ENCODE data around the gene USP40. TPM values are rescaled to one million over a fixed set of nuclear protein-coding genes. Genes with fewer than 3 reads are reported as not detected.

Gene USP40
- total RNA-seq, 3 donors from 2014 or later (not counting 1 experiment from before 2014, with no cell fraction given) = 17.4 to 20.6 (median 19.4) TPM

DNA sequence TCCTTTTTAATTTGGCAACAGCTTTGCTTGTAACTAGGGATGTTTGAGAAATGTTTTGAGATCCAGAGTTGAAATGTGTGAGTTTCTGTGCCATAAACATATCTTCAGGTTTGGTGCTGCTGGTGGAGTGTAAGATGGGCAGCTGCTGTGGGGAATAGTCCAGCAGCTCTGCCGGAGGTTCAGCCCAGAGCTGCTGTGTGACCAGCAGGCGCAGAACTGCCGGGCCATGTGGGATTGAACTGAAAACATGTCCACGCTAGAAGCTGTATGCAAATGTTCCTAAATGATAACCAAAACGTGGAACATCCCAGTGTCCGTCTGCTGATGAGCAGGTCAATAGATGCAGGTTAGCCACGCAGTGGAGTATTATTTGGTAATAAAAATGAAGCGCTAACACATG lies 112.7 kb downstream of the USP40 start:
- Mint-ChIP-seq H3K36me3 (peaks cover 16% of the 10 kb centered on the region), H3K27me3 (ENCODE audit: low read depth in 2 of 2) (no peaks in the 10 kb centered on the region), H3K9me3 (no peaks in the 10 kb centered on the region), H3K4me1 (peaks cover 0 to 9% of the 10 kb centered on the region in 2 donors), H3K27ac (no peak overlapping the region), H3K4me3 (no peak overlapping the region)
- intact Hi-C loops (cut with micrococcal nuclease) = no loop called here
- no peaks in the 10 kb centered on the region for H3K27me3 ChIP-seq (ENCODE audit: control insufficient read depth, insufficient read depth, low read length)
- DNase-seq (no peak), ATAC-seq (no peak)
- no peak overlapping the region for H3K27ac ChIP-seq (ENCODE audit: low read length)
- no peaks in the 10 kb centered on the region for H3K4me1 ChIP-seq (ENCODE audit: control insufficient read depth, insufficient read depth, low read length)
- peaks cover 96% of the 10 kb centered on the region for H3K36me3 ChIP-seq (ENCODE audit: control insufficient read depth, insufficient read depth, low read length)
- no peak overlapping the region for H3K4me3 ChIP-seq (ENCODE audit: low read length)
- TF ChIP-seq, protein P1, sequence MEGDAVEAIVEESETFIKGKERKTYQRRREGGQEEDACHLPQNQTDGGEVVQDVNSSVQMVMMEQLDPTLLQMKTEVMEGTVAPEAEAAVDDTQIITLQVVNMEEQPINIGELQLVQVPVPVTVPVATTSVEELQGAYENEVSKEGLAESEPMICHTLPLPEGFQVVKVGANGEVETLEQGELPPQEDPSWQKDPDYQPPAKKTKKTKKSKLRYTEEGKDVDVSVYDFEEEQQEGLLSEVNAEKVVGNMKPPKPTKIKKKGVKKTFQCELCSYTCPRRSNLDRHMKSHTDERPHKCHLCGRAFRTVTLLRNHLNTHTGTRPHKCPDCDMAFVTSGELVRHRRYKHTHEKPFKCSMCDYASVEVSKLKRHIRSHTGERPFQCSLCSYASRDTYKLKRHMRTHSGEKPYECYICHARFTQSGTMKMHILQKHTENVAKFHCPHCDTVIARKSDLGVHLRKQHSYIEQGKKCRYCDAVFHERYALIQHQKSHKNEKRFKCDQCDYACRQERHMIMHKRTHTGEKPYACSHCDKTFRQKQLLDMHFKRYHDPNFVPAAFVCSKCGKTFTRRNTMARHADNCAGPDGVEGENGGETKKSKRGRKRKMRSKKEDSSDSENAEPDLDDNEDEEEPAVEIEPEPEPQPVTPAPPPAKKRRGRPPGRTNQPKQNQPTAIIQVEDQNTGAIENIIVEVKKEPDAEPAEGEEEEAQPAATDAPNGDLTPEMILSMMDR (IDR thresholded peaks at IDR 0.05) = no peak
- 97% methylated on average over 8 of the region's 8 CpGs for WGBS (ENCODE audit: insufficient coverage)
- no peaks in the 10 kb centered on the region for H3K9me3 ChIP-seq (ENCODE audit: control insufficient read depth, insufficient read depth, low read length)

DNA sequence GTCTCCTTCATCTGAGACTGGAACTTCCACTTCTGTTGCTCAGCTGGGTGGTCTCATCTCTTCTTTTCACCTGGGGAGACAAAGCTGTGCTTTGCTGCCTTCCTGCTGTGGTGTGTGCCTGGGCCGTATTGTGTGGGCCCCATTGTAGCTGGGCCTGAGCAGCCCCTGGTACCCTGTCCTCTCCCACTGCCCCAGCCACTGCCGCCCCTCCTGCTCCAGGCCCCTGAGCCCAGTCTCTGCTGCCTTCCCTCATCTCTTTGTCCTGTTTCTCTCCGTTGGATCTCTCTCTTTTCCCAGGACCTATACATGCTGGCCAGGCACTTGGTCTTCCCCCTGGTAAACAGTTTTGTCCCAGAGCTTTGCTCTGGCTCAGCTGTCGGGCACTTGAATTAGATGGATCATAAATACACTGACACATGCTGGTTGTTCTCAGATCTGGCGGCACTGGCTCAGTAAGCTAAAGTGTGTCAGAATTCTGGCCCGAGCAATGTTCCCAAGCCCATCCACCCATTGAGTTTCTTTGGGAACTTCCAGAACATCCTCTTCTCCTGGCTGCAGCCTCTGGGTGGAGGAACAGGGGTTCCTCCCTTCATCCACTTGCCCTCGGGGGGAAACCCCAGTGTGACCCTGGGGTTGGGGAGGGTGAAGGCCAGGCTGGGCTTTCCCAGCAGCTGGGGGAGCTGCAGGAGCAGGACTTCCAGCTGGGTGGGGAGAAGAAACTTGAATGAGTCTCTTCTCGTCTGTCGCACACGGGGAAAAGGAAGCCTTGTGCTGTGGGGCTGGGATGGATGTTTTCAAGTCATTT lies 113.3 kb downstream of the USP40 start:
- Histone ChIP-seq H3K36me3 (ENCODE audit: control insufficient read depth, insufficient read depth, low read length) (peaks cover 96% of the 10 kb centered on the region), H3K4me3 (ENCODE audit: low read length) (no peak overlapping the region), H3K9me3 (ENCODE audit: control insufficient read depth, insufficient read depth, low read length) (no peaks in the 10 kb centered on the region), H3K27ac (ENCODE audit: low read length) (no peak overlapping the region), H3K4me1 (ENCODE audit: control insufficient read depth, insufficient read depth, low read length) (no peaks in the 10 kb centered on the region), H3K27me3 (ENCODE audit: control insufficient read depth, insufficient read depth, low read length) (no peaks in the 10 kb centered on the region)
- DNase-seq (no peak), ATAC-seq (no peak)
- H3K27me3 Mint-ChIP-seq (ENCODE audit: low read depth in 2 of 2) = no peaks in the 10 kb centered on the region
- intact Hi-C loops (cut with micrococcal nuclease) = no loop called here
- H3K4me1 Mint-ChIP-seq = peaks cover 0 to 9% of the 10 kb centered on the region in 2 donors
- WGBS (ENCODE audit: insufficient coverage) = 95% methylated on average over 10 of the region's 10 CpGs
- TF ChIP-seq, protein P1 (IDR thresholded peaks at IDR 0.05) = no peak
- H3K9me3 Mint-ChIP-seq = no peaks in the 10 kb centered on the region
- H3K4me3 Mint-ChIP-seq = no peak overlapping the region
- H3K27ac Mint-ChIP-seq = peak overlapping the region; percentile 53 to 82
- peaks cover 18% of the 10 kb centered on the region for H3K36me3 Mint-ChIP-seq

DNA sequence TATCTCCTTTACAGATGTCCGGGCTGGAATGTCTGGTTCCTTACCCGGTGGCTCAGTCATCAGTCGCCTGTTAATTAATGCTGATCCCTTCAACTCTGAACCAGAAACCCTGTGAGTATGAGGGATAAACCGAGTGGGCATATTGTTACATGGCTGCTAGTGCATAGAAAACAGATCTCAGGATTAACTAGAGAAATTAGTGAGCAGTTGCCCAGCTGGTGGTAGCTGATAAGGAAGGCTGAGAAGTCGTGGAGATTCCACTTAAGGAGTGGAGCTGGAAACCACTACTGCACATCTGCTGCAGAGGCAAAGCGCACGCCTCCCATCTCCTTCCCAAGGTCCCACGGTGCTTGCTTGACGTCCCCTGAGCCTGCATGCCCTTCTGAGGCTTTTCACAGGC lies 114.6 kb downstream of the USP40 start:
- H3K9me3 ChIP-seq (ENCODE audit: control insufficient read depth, insufficient read depth, low read length) = no peaks in the 10 kb centered on the region
- Mint-ChIP-seq H3K36me3 (peaks cover 22% of the 10 kb centered on the region), H3K4me1 (peaks cover 0 to under 1% of the 10 kb centered on the region in 2 donors), H3K9me3 (no peaks in the 10 kb centered on the region), H3K27me3 (ENCODE audit: low read depth in 2 of 2) (no peaks in the 10 kb centered on the region), H3K27ac (no peak overlapping the region), H3K4me3 (no peak overlapping the region)
- intact Hi-C loops (cut with micrococcal nuclease) = no loop called here
- H3K27me3 ChIP-seq (ENCODE audit: control insufficient read depth, insufficient read depth, low read length) = no peaks in the 10 kb centered on the region
- TF ChIP-seq, protein P1 (IDR thresholded peaks at IDR 0.05) = no peak
- no peaks in the 10 kb centered on the region for H3K4me1 ChIP-seq (ENCODE audit: control insufficient read depth, insufficient read depth, low read length)
- ATAC-seq = no peak
- WGBS (ENCODE audit: insufficient coverage) = 94% methylated on average over 9 of the region's 9 CpGs
- no peak overlapping the region for H3K4me3 ChIP-seq (ENCODE audit: low read length)
- H3K27ac ChIP-seq (ENCODE audit: low read length) = no peak overlapping the region
- peaks cover 96% of the 10 kb centered on the region for H3K36me3 ChIP-seq (ENCODE audit: control insufficient read depth, insufficient read depth, low read length)
- no peak for DNase-seq

Data from natural killer cell (primary cell).